Liver (tissue), 9 donors: Measurements from ENCODE around the gene KIRREL1. TPM values are rescaled to one million over a fixed set of nuclear protein-coding genes. Genes with fewer than 3 reads are reported as not detected.

Experiments
- DNase-seq: peaks from one replicate; pipeline ENCODE4 v3.0.0-alpha.2; 2017; ENCODE audit warnings: low spot score
- H3K27ac ChIP-seq, 2 donors: one replicate each; pipeline ENCODE4 v1.7.0; 2013; ENCODE audit warnings: inconsistent platforms in 2 of 2, low read length in 2 of 2, control low read depth in 1 of 2, low read depth in 1 of 2, mild to moderate bottlenecking in 1 of 2
- H3K27me3 ChIP-seq, 4 donors: one replicate each; pipeline versions ENCODE4 v1.6.1 to v1.7.0; 2013; ENCODE audit warnings: low read length in 3 of 4, inconsistent platforms in 1 of 4, mild to moderate bottlenecking in 1 of 4, moderate library complexity in 1 of 4; ENCODE audit not compliant: control insufficient read depth in 4 of 4, insufficient read depth in 4 of 4
- H3K36me3 ChIP-seq, 4 donors: one replicate each; pipeline versions ENCODE4 v1.6.1 to v1.7.0; 2013; ENCODE audit warnings: low read length in 3 of 4, mild to moderate bottlenecking in 3 of 4, low read depth in 1 of 4, moderate library complexity in 1 of 4; ENCODE audit not compliant: control insufficient read depth in 4 of 4, insufficient read depth in 3 of 4
- H3K4me1 ChIP-seq, 4 donors: one replicate each; pipeline versions ENCODE4 v1.6.1 to v1.7.0; 2013; ENCODE audit warnings: low read length in 3 of 4, mild to moderate bottlenecking in 3 of 4, moderate library complexity in 1 of 4; ENCODE audit not compliant: control insufficient read depth in 4 of 4, insufficient read depth in 4 of 4
- H3K4me3 ChIP-seq, 3 donors: one replicate each; pipeline versions ENCODE4 v1.6.1 to v1.7.0; 2013; ENCODE audit warnings: low read length in 3 of 3, control low read depth in 1 of 3, low read depth in 1 of 3, mild to moderate bottlenecking in 1 of 3
- H3K9ac ChIP-seq, 2 donors: one replicate each; pipeline ENCODE4 v1.7.0; 2013; ENCODE audit warnings: low read length in 2 of 2, mild to moderate bottlenecking in 2 of 2, moderate library complexity in 2 of 2, control low read depth in 1 of 2, low read depth in 1 of 2
- H3K9me3 ChIP-seq, 4 donors: one replicate each; pipeline versions ENCODE4 v1.6.1 to v1.7.0; 2013; ENCODE audit warnings: low read length in 3 of 4; ENCODE audit not compliant: control insufficient read depth in 4 of 4
- ATF3 ChIP-seq: IDR thresholded peaks from 2 replicates; pipeline ENCODE4 v1.6.1; 2016; ENCODE audit warnings: antibody characterized with exemption
- CTCF ChIP-seq: fragments of 150-350 bp; IDR thresholded peaks from 2 replicates; pipeline ENCODE4 v1.5.1; 2017; ENCODE audit warnings: improper control_type of control experiment, low read depth, low read length; ENCODE audit not compliant: missing input control
- EGR1 ChIP-seq, 2 donors: IDR thresholded peaks; 2 replicates each; pipeline ENCODE4 v1.6.1; 2016 to 2018; ENCODE audit warnings: antibody characterized with exemption in 2 of 2, low read depth in 2 of 2
- FOXA1 ChIP-seq: IDR thresholded peaks from 2 replicates; pipeline ENCODE4 v1.6.1; 2016; ENCODE audit warnings: antibody characterized with exemption
- FOXA2 ChIP-seq: IDR thresholded peaks from 2 replicates; pipeline ENCODE4 v1.6.1; 2016; ENCODE audit warnings: antibody characterized with exemption
- GABPA ChIP-seq, 2 donors: IDR thresholded peaks in 1 of 2; conservative IDR thresholded peaks in 1 of 2; 2 replicates each; pipeline ENCODE4 v1.6.1; 2016; ENCODE audit warnings: antibody characterized with exemption in 2 of 2, mild to moderate bottlenecking in 1 of 2, moderate library complexity in 1 of 2
- HNF4A ChIP-seq, 2 donors: conservative IDR thresholded peaks; 2 replicates each; pipeline ENCODE4 v1.6.1; 2016; ENCODE audit warnings: antibody characterized with exemption in 2 of 2, mild to moderate bottlenecking in 2 of 2
- HNF4G ChIP-seq: IDR thresholded peaks from 2 replicates; pipeline ENCODE4 v1.6.1; 2016; ENCODE audit warnings: antibody characterized with exemption
- JUND ChIP-seq, 2 donors: IDR thresholded peaks; 2 replicates each; pipeline ENCODE4 v1.6.1; 2016; ENCODE audit warnings: antibody characterized with exemption in 2 of 2
- MAX ChIP-seq: IDR thresholded peaks from 2 replicates; pipeline ENCODE4 v1.6.1; 2016; ENCODE audit warnings: antibody characterized with exemption
- NR2F2 ChIP-seq: IDR thresholded peaks from 2 replicates; pipeline ENCODE4 v1.6.1; 2016; ENCODE audit warnings: antibody characterized with exemption
- RAD21 ChIP-seq, 2 donors: IDR thresholded peaks; 2 replicates each; pipeline ENCODE4 v1.6.1; 2016; ENCODE audit warnings: antibody characterized with exemption in 2 of 2, mild to moderate bottlenecking in 2 of 2
- REST ChIP-seq: IDR thresholded peaks from 2 replicates; pipeline ENCODE4 v1.6.1; 2016; ENCODE audit warnings: antibody characterized with exemption, mild to moderate bottlenecking
- RXRA ChIP-seq, 2 donors: IDR thresholded peaks; 2 replicates each; pipeline ENCODE4 v1.6.1; 2017 to 2018; ENCODE audit warnings: antibody characterized with exemption in 2 of 2, mild to moderate bottlenecking in 1 of 2
- SP1 ChIP-seq: IDR thresholded peaks from 2 replicates; pipeline ENCODE4 v1.6.1; 2018; ENCODE audit warnings: antibody characterized with exemption, mild to moderate bottlenecking
- TAF1 ChIP-seq: conservative IDR thresholded peaks from 2 replicates; pipeline ENCODE4 v1.6.1; 2016; ENCODE audit warnings: antibody characterized with exemption, mild to moderate bottlenecking
- YY1 ChIP-seq: IDR thresholded peaks from 2 replicates; pipeline ENCODE4 v1.6.1; 2016; ENCODE audit warnings: antibody characterized with exemption, mild to moderate bottlenecking
- ZBTB33 ChIP-seq: IDR thresholded peaks from 2 replicates; pipeline ENCODE4 v1.6.1; 2016; ENCODE audit warnings: antibody characterized with exemption
- WGBS: extraction: QIAGEN DNeasy Blood & Tissue Kit; methylation state at CpG from one replicate; pipeline ENCODE4 v1.1.7; 2013; 5-methylcytosine and 5-hydroxymethylcytosine counted together
- polyA plus RNA-seq, 2 donors: library from polyadenylated mRNA; stranded (reverse) in 1 of 2; unstranded in 1 of 2; fragments of 200-250 nt in 1 of 2; fragments of >200 nt in 1 of 2; fragmentation: Nextera tagmentation in 1 of 2; extraction: Ambion mirVana in 1 of 2; gene quantifications; one replicate each; pipeline versions ENCODE4 v1.2.1 to v1.2.3, GENCODE V29; 2013 to 2015
- total RNA-seq, 2 donors: library from RNA; depleted of rRNA; stranded (reverse); fragments of >200 nt; gene quantifications; one replicate each; pipeline ENCODE4 v1.2.3, GENCODE V29; 2014
- donor health status: healthy.
- donor health status: healthy.
- donor health status: healthy.
- donor health status: healthy.
- donor health status: healthy.

Gene KIRREL1
- total and polyA plus RNA-seq, 4 donors: 0.82 to 6.0 (median 3.1) TPM

GRCh38 chr1:158025576-158026230 is 32.3 kb downstream of the KIRREL1 start:
- H3K9ac ChIP-seq: no peak overlapping the region
- DNase-seq: no peak
- H3K4me1 ChIP-seq: peaks cover 0 to 5% (median 1%) of the 10 kb centered on the region in 4 donors

GRCh38 chr1:158026651-158027050 is 33.2 kb downstream of the KIRREL1 start:
- WGBS: 88% methylated on average over 1 of the region's 1 CpG
- no peak for DNase-seq
- no peaks in the 10 kb centered on the region for H3K36me3 ChIP-seq
- no peak for TF ChIP-seq FOXA1
- TF ChIP-seq ZBTB33: no peak
- TF ChIP-seq YY1: no peak
- TF ChIP-seq JUND (IDR thresholded peaks at IDR 0.05): no peak
- no peak for TF ChIP-seq NR2F2
- TF ChIP-seq FOXA2: no peak
- no peak for TF ChIP-seq RAD21 (IDR thresholded peaks at IDR 0.05)
- TF ChIP-seq SP1: no peak
- no peak for TF ChIP-seq TAF1
- no peak for TF ChIP-seq ATF3
- no peak for TF ChIP-seq GABPA (IDR thresholded peaks at IDR 0.05 in 1 of 2, conservative IDR thresholded peaks at IDR 0.05 in 1 of 2)
- no peak for TF ChIP-seq REST
- TF ChIP-seq RXRA (IDR thresholded peaks at IDR 0.05): no peak
- no peak for TF ChIP-seq EGR1 (IDR thresholded peaks at IDR 0.05; ENCODE audit: low read depth in 2 of 2)
- TF ChIP-seq CTCF: no peak
- no peak for TF ChIP-seq HNF4A (conservative IDR thresholded peaks at IDR 0.05)
- no peak for TF ChIP-seq MAX
- no peak for TF ChIP-seq HNF4G
- no peaks in the 10 kb centered on the region for H3K9me3 ChIP-seq
- H3K27ac ChIP-seq: no peak overlapping the region
- H3K4me1 ChIP-seq: peaks cover 0 to 5% (median 1%) of the 10 kb centered on the region in 4 donors
- no peak overlapping the region for H3K9ac ChIP-seq
- no peak overlapping the region for H3K4me3 ChIP-seq
- no peaks in the 10 kb centered on the region for H3K27me3 ChIP-seq

More at GRCh38 chr1:158025576-158026230, 32.3 kb downstream of the KIRREL1 start:
- Histone ChIP-seq H3K27me3 (no peaks in the 10 kb centered on the region), H3K9me3 (no peaks in the 10 kb centered on the region), H3K36me3 (no peaks in the 10 kb centered on the region), H3K27ac (no peak overlapping the region), H3K4me3 (no peak overlapping the region)
- TF ChIP-seq FOXA2 (no peak), RAD21 (IDR thresholded peaks at IDR 0.05) (no peak)
- WGBS: 82% methylated on average over 6 of the region's 6 CpGs
